ENCODE results near the gene FIGLA.

The FIGLA gene

DNA sequence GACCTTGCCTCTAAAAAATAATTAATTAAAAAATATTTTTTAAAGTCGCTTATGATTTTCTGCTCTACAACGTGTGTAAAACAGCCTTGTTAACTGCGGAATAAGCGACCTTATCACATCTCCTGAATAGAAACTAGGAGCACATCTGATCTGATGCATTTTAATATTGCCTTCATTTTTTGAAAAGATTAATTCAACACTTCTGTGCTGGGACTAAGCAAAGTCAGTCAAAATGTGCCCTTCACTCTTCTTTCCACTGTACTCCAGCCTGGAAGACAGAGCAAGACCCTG lies 17.3 kb upstream of the FIGLA start:
- no peak for DNase-seq
- Histone ChIP-seq H3K9me3 (ENCODE audit: severe bottlenecking) (no peaks in the 10 kb centered on the region), H3K36me3 (no peaks in the 10 kb centered on the region), H3K27ac (peak overlapping the region; percentile 75), H3K27me3 (ENCODE audit: insufficient read depth, low read depth, severe bottlenecking) (no peaks in the 10 kb centered on the region), H3K4me3 (ENCODE audit: low read depth, low read length) (no peak overlapping the region)
- TF ChIP-seq, protein P1, sequence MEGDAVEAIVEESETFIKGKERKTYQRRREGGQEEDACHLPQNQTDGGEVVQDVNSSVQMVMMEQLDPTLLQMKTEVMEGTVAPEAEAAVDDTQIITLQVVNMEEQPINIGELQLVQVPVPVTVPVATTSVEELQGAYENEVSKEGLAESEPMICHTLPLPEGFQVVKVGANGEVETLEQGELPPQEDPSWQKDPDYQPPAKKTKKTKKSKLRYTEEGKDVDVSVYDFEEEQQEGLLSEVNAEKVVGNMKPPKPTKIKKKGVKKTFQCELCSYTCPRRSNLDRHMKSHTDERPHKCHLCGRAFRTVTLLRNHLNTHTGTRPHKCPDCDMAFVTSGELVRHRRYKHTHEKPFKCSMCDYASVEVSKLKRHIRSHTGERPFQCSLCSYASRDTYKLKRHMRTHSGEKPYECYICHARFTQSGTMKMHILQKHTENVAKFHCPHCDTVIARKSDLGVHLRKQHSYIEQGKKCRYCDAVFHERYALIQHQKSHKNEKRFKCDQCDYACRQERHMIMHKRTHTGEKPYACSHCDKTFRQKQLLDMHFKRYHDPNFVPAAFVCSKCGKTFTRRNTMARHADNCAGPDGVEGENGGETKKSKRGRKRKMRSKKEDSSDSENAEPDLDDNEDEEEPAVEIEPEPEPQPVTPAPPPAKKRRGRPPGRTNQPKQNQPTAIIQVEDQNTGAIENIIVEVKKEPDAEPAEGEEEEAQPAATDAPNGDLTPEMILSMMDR (IDR thresholded peaks at IDR 0.05; ENCODE audit: low read depth, low read length) = no peak

DNA sequence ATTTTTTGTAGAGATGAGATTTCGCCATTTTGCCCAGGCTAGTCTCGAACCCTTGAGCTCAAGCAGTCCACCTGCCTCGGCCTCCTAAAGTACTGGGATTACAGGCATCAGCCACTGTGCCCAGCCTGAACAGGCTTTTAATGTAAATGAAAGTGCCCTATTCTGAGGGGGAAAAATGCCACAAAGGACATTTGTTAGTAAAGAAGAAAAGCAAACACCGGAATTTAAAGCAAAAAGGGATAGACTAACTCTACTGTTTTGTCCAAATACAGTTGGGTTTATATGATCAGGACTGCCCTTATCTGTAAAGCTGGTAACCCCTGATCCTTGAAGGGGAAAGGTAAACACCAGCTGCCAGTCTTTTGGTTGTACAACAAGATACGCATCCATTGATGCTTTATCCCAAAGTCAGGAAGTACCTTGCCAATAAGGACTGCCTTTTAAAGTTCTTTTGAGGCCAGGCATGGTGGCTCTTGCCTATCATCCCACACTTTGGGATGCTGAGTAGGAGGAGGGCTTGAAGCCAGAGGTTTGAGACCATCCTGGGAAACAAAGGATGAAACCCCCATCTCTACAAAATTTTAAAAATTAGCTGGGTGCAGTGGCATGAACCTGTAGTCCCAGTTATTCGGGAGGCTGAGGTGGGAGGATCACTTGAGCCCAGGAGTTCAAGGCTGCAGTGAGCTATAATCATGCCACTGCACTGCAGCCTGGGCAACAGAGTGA lies 16.8 kb upstream of the FIGLA start:
- Histone ChIP-seq H3K27me3 (ENCODE audit: insufficient read depth, low read depth, severe bottlenecking) (no peaks in the 10 kb centered on the region), H3K4me3 (ENCODE audit: low read depth, low read length) (no peak overlapping the region), H3K9me3 (ENCODE audit: severe bottlenecking) (no peaks in the 10 kb centered on the region), H3K36me3 (no peaks in the 10 kb centered on the region), H3K27ac (peak overlapping the region; percentile 75)
- TF ChIP-seq, protein P1 (IDR thresholded peaks at IDR 0.05; ENCODE audit: low read depth, low read length) = no peak
- no peak for DNase-seq

DNA sequence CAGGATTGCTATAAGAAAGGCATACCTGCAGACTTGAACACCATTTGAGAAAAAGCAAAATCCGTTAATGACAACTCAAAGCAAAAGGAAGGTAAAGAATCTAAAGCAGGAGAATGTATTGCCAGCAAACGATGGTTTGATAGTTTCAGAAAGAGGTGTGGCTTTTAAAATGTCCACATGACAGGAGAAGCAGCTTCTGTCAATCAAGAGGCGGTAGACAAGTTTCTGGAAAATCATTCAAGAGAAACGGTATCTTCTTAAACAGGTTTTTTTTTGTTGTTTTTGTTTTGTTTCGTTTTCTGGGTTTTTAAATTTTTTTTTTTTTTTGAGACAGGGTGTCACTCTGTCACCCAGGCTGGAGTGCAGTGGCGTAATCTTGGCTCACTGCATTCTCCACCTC lies 16.2 kb upstream of the FIGLA start:
- no peak overlapping the region for H3K4me3 ChIP-seq (ENCODE audit: low read depth, low read length)
- no peak overlapping the region; the same call in 1 of the 2 replicates for H3K27ac ChIP-seq

GRCh38 chr2:70806013-70806412 lies 15.6 kb upstream of the FIGLA start:
- TF ChIP-seq, protein P1 (IDR thresholded peaks at IDR 0.05; ENCODE audit: low read depth, low read length) = no peak
- Histone ChIP-seq H3K36me3 (no peaks in the 10 kb centered on the region), H3K27ac (no peak overlapping the region), H3K4me3 (ENCODE audit: low read depth, low read length) (no peak overlapping the region), H3K9me3 (ENCODE audit: severe bottlenecking) (no peaks in the 10 kb centered on the region), H3K27me3 (ENCODE audit: insufficient read depth, low read depth, severe bottlenecking) (no peaks in the 10 kb centered on the region)
- DNase-seq = no peak

More for the DNA sequence above, 16.2 kb upstream of the FIGLA start:
- Histone ChIP-seq H3K27me3 (ENCODE audit: insufficient read depth, low read depth, severe bottlenecking) (no peaks in the 10 kb centered on the region), H3K9me3 (ENCODE audit: severe bottlenecking) (no peaks in the 10 kb centered on the region), H3K36me3 (no peaks in the 10 kb centered on the region)
- TF ChIP-seq, protein P1 (IDR thresholded peaks at IDR 0.05; ENCODE audit: low read depth, low read length) = no peak
- no peak for DNase-seq

DNA sequence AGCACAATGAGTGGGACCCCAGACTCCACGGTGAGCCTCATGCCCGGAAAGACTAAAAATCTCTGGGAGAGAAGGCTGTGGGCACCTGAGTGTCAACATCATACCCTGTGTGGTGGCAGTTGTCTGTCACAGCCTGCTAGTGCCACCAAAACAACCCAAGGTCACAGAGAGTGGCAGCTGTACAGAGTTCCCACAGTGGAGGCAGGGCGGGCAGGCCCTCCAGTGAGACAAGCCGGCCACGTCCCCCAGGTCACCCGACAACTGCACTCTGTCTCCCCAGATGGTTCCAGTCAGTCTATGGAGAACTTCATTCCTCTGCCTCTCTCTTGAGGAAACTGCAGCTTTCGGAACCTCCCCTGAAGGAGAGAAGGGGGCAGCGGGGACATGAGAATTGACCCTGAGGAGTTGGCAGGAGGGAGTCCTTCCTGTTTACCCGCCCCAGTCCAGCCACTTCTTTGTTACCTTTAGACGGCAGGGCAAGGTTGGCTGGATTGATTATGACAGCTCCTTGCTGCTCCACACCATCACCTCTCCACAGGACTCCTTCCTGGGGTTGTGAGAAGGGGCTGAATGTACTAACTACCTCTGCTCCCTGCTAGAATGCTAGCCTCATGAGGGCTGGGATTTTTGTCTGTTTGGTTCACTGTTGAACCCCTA lies 11.3 kb upstream of the FIGLA start:
- Histone ChIP-seq H3K27ac (no peak overlapping the region), H3K27me3 (ENCODE audit: insufficient read depth, low read depth, severe bottlenecking) (no peaks in the 10 kb centered on the region), H3K36me3 (no peaks in the 10 kb centered on the region), H3K9me3 (ENCODE audit: severe bottlenecking) (peaks cover 10% of the 10 kb centered on the region), H3K4me3 (ENCODE audit: low read depth, low read length) (no peak overlapping the region)
- TF ChIP-seq, protein P1 (IDR thresholded peaks at IDR 0.05; ENCODE audit: low read depth, low read length) = no peak
- DNase-seq = no peak

Data from WERI-Rb-1 (cell line).